ENCODE results near the gene ARID3A.

Gene ARID3A

GRCh38 chr19:919199-920050, 6.4 kb upstream of the ARID3A start:
- DNase-seq (ENCODE audit: low spot score) = no peak
- in situ Hi-C loops (cut with MboI; ENCODE audit: low sequenced_read_pairs, unreplicated experiment) = loop anchor here (5.0 to 10.0 kb wide), 2 partner anchors 55 to 68 kb away; no protein-coding TSS in a partner anchor
- no peak for TF ChIP-seq CTCF (IDR thresholded peaks at IDR 0.05; ENCODE audit: borderline replicate concordance, control extremely low read depth, extremely low read depth, insufficient read depth, missing control alignments)

- in situ Hi-C loops (cut with MboI; ENCODE audit: low sequenced_read_pairs, unreplicated experiment) = loop anchor here (5.0 kb wide), 1 partner anchor 67 kb away; no protein-coding TSS in a partner anchor
- peak; percentile 77 for DNase-seq (ENCODE audit: low spot score)
- no peak for TF ChIP-seq CTCF (IDR thresholded peaks at IDR 0.05; ENCODE audit: borderline replicate concordance, control extremely low read depth, extremely low read depth, insufficient read depth, missing control alignments)
These were observed 5.6 kb upstream of the ARID3A start for GRCh38 chr19:920051-920864.

- no peak for TF ChIP-seq CTCF (IDR thresholded peaks at IDR 0.05; ENCODE audit: borderline replicate concordance, control extremely low read depth, extremely low read depth, insufficient read depth, missing control alignments)
- in situ Hi-C loops (cut with MboI; ENCODE audit: low sequenced_read_pairs, unreplicated experiment) = loop anchor here (5.0 kb wide), 1 partner anchor 63 kb away; no protein-coding TSS in a partner anchor
- DNase-seq (ENCODE audit: low spot score) = no peak
These were observed 1.2 kb upstream of the ARID3A start for GRCh38 chr19:924553-925086.

- no peak for TF ChIP-seq CTCF (IDR thresholded peaks at IDR 0.05; ENCODE audit: borderline replicate concordance, control extremely low read depth, extremely low read depth, insufficient read depth, missing control alignments)
- DNase-seq (ENCODE audit: low spot score) = peak; percentile 74
- in situ Hi-C loops (cut with MboI; ENCODE audit: low sequenced_read_pairs, unreplicated experiment) = no loop called here
These were observed 729 bp upstream of the ARID3A start for GRCh38 chr19:925087-925525.

- no peak for TF ChIP-seq CTCF (IDR thresholded peaks at IDR 0.05; ENCODE audit: borderline replicate concordance, control extremely low read depth, extremely low read depth, insufficient read depth, missing control alignments)
- in situ Hi-C loops (cut with MboI; ENCODE audit: low sequenced_read_pairs, unreplicated experiment) = no loop called here
- DNase-seq (ENCODE audit: low spot score) = no peak
These were observed 421 bp downstream of the ARID3A start for GRCh38 chr19:926323-926588.

GRCh38 chr19:926589-927350, 935 bp downstream of the ARID3A start:
- DNase-seq (ENCODE audit: low spot score) = peak; percentile 80
- in situ Hi-C loops (cut with MboI; ENCODE audit: low sequenced_read_pairs, unreplicated experiment) = no loop called here
- TF ChIP-seq CTCF (IDR thresholded peaks at IDR 0.05; ENCODE audit: borderline replicate concordance, control extremely low read depth, extremely low read depth, insufficient read depth, missing control alignments) = no peak
